Panc1 (cell line): Measurements from ENCODE around the gene TRIM49C.
"Not testable (repeated sequence)": the region's sequence is repeated elsewhere in the genome, so short reads cannot be mapped to it uniquely, and the experiment has no call there.

Experiments used
- POLR2AphosphoS5 ChIP-seq: IDR thresholded peaks from 2 replicates; pipeline ENCODE4 v1.6.1; 2012; ENCODE audit warnings: mild to moderate bottlenecking, low read depth, low read length, moderate library complexity
- REST ChIP-seq, 2 experiments: IDR thresholded peaks; 2 replicates each; pipeline ENCODE4 v1.6.1; 2011 to 2012; ENCODE audit warnings: low read depth in 2 of 2, control low read depth in 1 of 2, low read length in 1 of 2, mild to moderate bottlenecking in 1 of 2, moderate library complexity in 1 of 2; ENCODE audit not compliant: insufficient read depth in 1 of 2
- SIN3A ChIP-seq: IDR thresholded peaks from 2 replicates; pipeline ENCODE4 v1.6.1; 2012; ENCODE audit warnings: low read depth, mild to moderate bottlenecking, low read length, moderate library complexity, borderline replicate concordance; ENCODE audit not compliant: insufficient read depth
- TF ChIP-seq, protein P1 (sequence below): fragments of 450-650 bp; IDR thresholded peaks from 2 replicates; pipeline ENCODE4 v1.5.1; 2017; ENCODE audit warnings: mild to moderate bottlenecking

DNA sequence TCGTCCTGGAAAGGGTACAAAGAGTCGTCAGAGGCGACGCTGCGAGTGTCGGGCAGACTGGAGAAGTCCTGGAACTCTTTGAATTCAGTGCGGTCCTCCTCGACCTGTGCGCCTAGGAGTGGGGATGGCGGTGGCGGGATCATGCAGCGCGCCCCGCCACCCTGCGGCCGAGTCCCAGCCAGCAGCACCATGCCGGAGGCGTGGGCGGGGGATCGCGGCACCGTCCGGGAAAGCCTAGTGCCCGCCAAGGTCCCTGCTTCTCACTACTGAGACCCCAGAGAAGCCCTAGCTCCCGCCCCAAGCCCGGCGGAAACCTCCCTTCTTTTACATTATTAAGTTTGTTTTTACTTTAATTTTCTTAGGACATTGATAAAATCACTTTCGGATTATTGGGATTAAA, 22.6 kb downstream of the TRIM49C start:
- TF ChIP-seq, protein P1, sequence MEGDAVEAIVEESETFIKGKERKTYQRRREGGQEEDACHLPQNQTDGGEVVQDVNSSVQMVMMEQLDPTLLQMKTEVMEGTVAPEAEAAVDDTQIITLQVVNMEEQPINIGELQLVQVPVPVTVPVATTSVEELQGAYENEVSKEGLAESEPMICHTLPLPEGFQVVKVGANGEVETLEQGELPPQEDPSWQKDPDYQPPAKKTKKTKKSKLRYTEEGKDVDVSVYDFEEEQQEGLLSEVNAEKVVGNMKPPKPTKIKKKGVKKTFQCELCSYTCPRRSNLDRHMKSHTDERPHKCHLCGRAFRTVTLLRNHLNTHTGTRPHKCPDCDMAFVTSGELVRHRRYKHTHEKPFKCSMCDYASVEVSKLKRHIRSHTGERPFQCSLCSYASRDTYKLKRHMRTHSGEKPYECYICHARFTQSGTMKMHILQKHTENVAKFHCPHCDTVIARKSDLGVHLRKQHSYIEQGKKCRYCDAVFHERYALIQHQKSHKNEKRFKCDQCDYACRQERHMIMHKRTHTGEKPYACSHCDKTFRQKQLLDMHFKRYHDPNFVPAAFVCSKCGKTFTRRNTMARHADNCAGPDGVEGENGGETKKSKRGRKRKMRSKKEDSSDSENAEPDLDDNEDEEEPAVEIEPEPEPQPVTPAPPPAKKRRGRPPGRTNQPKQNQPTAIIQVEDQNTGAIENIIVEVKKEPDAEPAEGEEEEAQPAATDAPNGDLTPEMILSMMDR = not testable (repeated sequence)
- TF ChIP-seq POLR2AphosphoS5; REST (IDR thresholded peaks at IDR 0.05; ENCODE audit: insufficient read depth in 1 of 2, low read depth in 2 of 2, low read length in 1 of 2); SIN3A: not testable (repeated sequence)
